DMS79 (cell line): ENCODE measurements around the gene POLG.
A peak's percentile ranks its signal among the peaks of the same experiment; 100 is the strongest.

ENCODE experiments used
- DNase-seq: peaks from one replicate; lab custom pipeline; 2025; lab: John Stamatoyannopoulos, UW

The POLG gene

GRCh38 chr15:89326316-89326715, 8.3 kb downstream of the POLG start:
- no peak for DNase-seq

- no peak for DNase-seq
Measured at GRCh38 chr15:89325039-89325803, 9.4 kb downstream of the POLG start.

- no peak for DNase-seq
Measured at GRCh38 chr15:89323825-89324224, 10.8 kb downstream of the POLG start.

- DNase-seq, result no peak
Measured at GRCh38 chr15:89322822-89323221, 11.8 kb downstream of the POLG start.

GRCh38 chr15:89321521-89322410, 12.9 kb downstream of the POLG start:
- DNase-seq, result no peak

- DNase-seq, result no peak
Measured at GRCh38 chr15:89320200-89320599, 14.4 kb downstream of the POLG start.

GRCh38 chr15:89319678-89320077, 14.9 kb downstream of the POLG start:
- no peak for DNase-seq

- DNase-seq, result no peak
Measured at GRCh38 chr15:89317186-89317720, 17.4 kb downstream of the POLG start.

- no peak for DNase-seq
Measured at GRCh38 chr15:89316504-89316903, 18.1 kb downstream of the POLG start.

GRCh38 chr15:89315375-89315929, 19.2 kb downstream of the POLG start:
- DNase-seq, result no peak

- no peak for DNase-seq
Measured at GRCh38 chr15:89309993-89310392, 24.6 kb downstream of the POLG start.

GRCh38 chr15:89308236-89308635, 26.4 kb downstream of the POLG start:
- peak; percentile 13 for DNase-seq

- DNase-seq, result no peak
Measured at GRCh38 chr15:89307791-89308190, 26.8 kb downstream of the POLG start.

GRCh38 chr15:89307046-89307587, 27.5 kb downstream of the POLG start:
- DNase-seq, result no peak

- no peak for DNase-seq
Measured at GRCh38 chr15:89305395-89305794, 29.2 kb downstream of the POLG start.

GRCh38 chr15:89303986-89304385, 30.6 kb downstream of the POLG start:
- DNase-seq, result no peak

- DNase-seq, result no peak
Measured at GRCh38 chr15:89301304-89302089, 33.1 kb downstream of the POLG start.

GRCh38 chr15:89299896-89300295, 34.7 kb downstream of the POLG start:
- no peak for DNase-seq

- no peak for DNase-seq
Measured at GRCh38 chr15:89293012-89293411, 41.6 kb downstream of the POLG start.

GRCh38 chr15:89291934-89292438, 42.6 kb downstream of the POLG start:
- no peak for DNase-seq

- DNase-seq, result no peak
Measured at GRCh38 chr15:89283201-89283600, 51.4 kb downstream of the POLG start.
